Left colon (tissue), 2 donors: ENCODE measurements around the gene CTXN1. TPM values are rescaled to one million over a fixed set of nuclear protein-coding genes. Genes with fewer than 3 reads are reported as not detected.
"Not testable (repeated sequence)": the region's sequence is repeated elsewhere in the genome, so short reads cannot be mapped to it uniquely, and the experiment has no call there.

Source experiments
- ATAC-seq: fragments of 200-7000 bp; cut with Tn5 transposase; one replicate; pipeline ENCODE4 v1.9.1; 2020; ENCODE audit warnings: mild to moderate bottlenecking, moderate library complexity
- DNase-seq, 2 donors: peaks; one replicate each; pipeline ENCODE4 v3.0.0-alpha.2; 2020
- intact Hi-C, 2 donors: fragments of 100-400 bp; cut with DNase I in 1 of 2; cut with micrococcal nuclease in 1 of 2; formaldehyde crosslinking; loops; one replicate each; pipeline versions ENCODE4 v1.11.2 to v1.14.0; 2022; cut with DNase I, micrococcal nuclease
- total RNA-seq, 2 donors: library from RNA; stranded (reverse); fragmentation: NEBNext Ultra II Directional; extraction: Animal tissue kit (Norgen Biotek cat#: 25700); gene quantifications; one replicate each; pipeline ENCODE4 v1.2.1, GENCODE V29; 2021
- donor health status: DM: no; HTN: no; CAD: no.
- donor health status: DM: yes; HTN: yes; CAD: no.

The CTXN1 gene
- total RNA-seq, 2 donors from 2014 or later: 0.61 to 5.1 TPM

GRCh38 chr19:7918615-7919421 lies 7.1 kb downstream of the CTXN1 start:
- ATAC-seq (no peak), DNase-seq (peak in 1 of 2 donors; percentile 45)
- intact Hi-C loops: no loop called here

- ATAC-seq, DNase-seq, intact Hi-C loops: not testable (repeated sequence)
Observed at GRCh38 chr19:7918062-7918614, 7.8 kb downstream of the CTXN1 start.

- intact Hi-C loops: no loop called here
- peak; percentile 50 to 72 for DNase-seq
- ATAC-seq: peak; percentile 14
Observed at GRCh38 chr19:7917267-7918061, 8.5 kb downstream of the CTXN1 start.

- no peak for ATAC-seq
- intact Hi-C loops: no loop called here
- DNase-seq: peak in 1 of 2 donors; percentile 26
Observed at GRCh38 chr19:7916955-7917266, 9.0 kb downstream of the CTXN1 start.

GRCh38 chr19:7916103-7916954 lies 9.6 kb downstream of the CTXN1 start:
- intact Hi-C loops: no loop called here
- ATAC-seq: no peak
- DNase-seq: peak; percentile 34 to 55

- DNase-seq (peak in 1 of 2 donors; percentile 18), ATAC-seq (no peak)
- intact Hi-C loops: no loop called here
Observed at GRCh38 chr19:7915250-7916102, 10.5 kb downstream of the CTXN1 start.

GRCh38 chr19:7914598-7915045 lies 11.3 kb downstream of the CTXN1 start, which contains the start of gene TGFBR3L:
Gene TGFBR3L, plus strand, starts transcription at chr19:7914830.
- peak in 1 of 2 donors; percentile 21 for DNase-seq
- intact Hi-C loops: no loop called here
- ATAC-seq: no peak

- peak in 1 of 2 donors; percentile 20 for DNase-seq
- intact Hi-C loops: no loop called here
- no peak for ATAC-seq
Observed at GRCh38 chr19:7914099-7914498, 11.8 kb downstream of the CTXN1 start.

GRCh38 chr19:7913652-7914051 lies 12.3 kb downstream of the CTXN1 start:
- ATAC-seq (no peak), DNase-seq (no peak)
- intact Hi-C loops: no loop called here

GRCh38 chr19:7912697-7913564 lies 13.0 kb downstream of the CTXN1 start:
- intact Hi-C loops: no loop called here
- ATAC-seq: no peak
- DNase-seq: peak in 1 of 2 donors; percentile 22

GRCh38 chr19:7912144-7912696 lies 13.7 kb downstream of the CTXN1 start:
- ATAC-seq (no peak), DNase-seq (peak; percentile 4 to 26)
- intact Hi-C loops: no loop called here

GRCh38 chr19:7911508-7912143 lies 14.3 kb downstream of the CTXN1 start:
- DNase-seq (peak; percentile 5 to 23), ATAC-seq (peak; percentile 9)
- intact Hi-C loops: no loop called here

- intact Hi-C loops: no loop called here
- peak in 1 of 2 donors; percentile 21 for DNase-seq
- ATAC-seq: no peak
Observed at GRCh38 chr19:7910321-7911161, 15.4 kb downstream of the CTXN1 start.

GRCh38 chr19:7909471-7910067 lies 16.4 kb downstream of the CTXN1 start:
- ATAC-seq (no peak), DNase-seq (no peak)
- intact Hi-C loops: no loop called here
